ENCODE data around the gene OR2T3. TPM values are rescaled to one million over a fixed set of nuclear protein-coding genes. Genes with fewer than 3 reads are reported as not detected.
"Not testable (repeated sequence)": the region's sequence is repeated elsewhere in the genome, so short reads cannot be mapped to it uniquely, and the experiment has no call there.

Gene OR2T3
- total and polyA plus RNA-seq, 2 of the 4 experiments (the other 2 are of a cell fraction), result not detected

DNA sequence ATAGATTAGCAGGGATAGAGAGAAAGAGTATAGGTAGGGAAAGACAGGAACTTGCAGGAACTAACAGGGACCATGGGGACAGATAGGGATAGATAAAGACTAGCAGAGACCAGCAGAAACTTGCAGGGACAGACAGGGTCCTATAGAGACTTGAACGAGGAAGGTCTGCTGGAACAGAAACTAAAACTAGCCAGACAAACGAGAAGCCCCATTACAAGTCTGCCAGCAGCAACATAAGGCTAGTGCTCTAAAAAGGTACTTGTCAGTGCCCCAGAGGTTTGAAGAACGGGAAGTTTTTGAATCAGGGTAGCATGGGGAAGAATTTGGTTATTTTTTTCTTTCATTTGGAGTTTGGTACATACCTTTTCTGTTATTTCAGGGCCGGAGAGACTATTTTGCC is 41.0 kb upstream of the OR2T3 start:
- H4K20me1 ChIP-seq (ENCODE audit: insufficient read depth, low read length); H2BK20ac ChIP-seq (ENCODE audit: low read depth, low read length); H3K18ac ChIP-seq (ENCODE audit: low read depth, low read length); H2AFZ ChIP-seq (replicated peaks; ENCODE audit: low read length, poor library complexity); H2AK9ac ChIP-seq (replicated peaks; ENCODE audit: low read depth, low read length, poor library complexity); H4K5ac ChIP-seq (ENCODE audit: low read depth, low read length); H3K4me2 ChIP-seq (ENCODE audit: low read depth, low read length); H2BK5ac ChIP-seq (ENCODE audit: low read depth, low read length, poor library complexity, severe bottlenecking); H3K23ac ChIP-seq (ENCODE audit: low read depth, low read length); H3K4me3 ChIP-seq (ENCODE audit: insufficient read depth, low read depth, low read length); POLR2A ChIA-PET (ENCODE audit: unreplicated experiment); H3K79me1 ChIP-seq (ENCODE audit: low read depth in 1 of 2, low read length in 2 of 2); H2AK5ac ChIP-seq (ENCODE audit: low read depth, low read length); H3K56ac ChIP-seq (ENCODE audit: extremely low read depth, insufficient read depth, low read length); H2BK120ac ChIP-seq (ENCODE audit: low read depth, low read length); H3K4ac ChIP-seq (ENCODE audit: low read depth, low read length); in situ Hi-C loops (cut with MboI; ENCODE audit: low sequenced_read_pairs); H3K9ac ChIP-seq (ENCODE audit: low read depth, low read length); H3K27ac ChIP-seq (ENCODE audit: insufficient read depth, low read length); H3K14ac ChIP-seq (replicated peaks; ENCODE audit: low read depth, low read length); H4K91ac ChIP-seq (ENCODE audit: insufficient read depth, low read depth, low read length); H3K27me3 ChIP-seq (ENCODE audit: control insufficient read depth, insufficient read depth, low read length); H3K36me3 ChIP-seq (ENCODE audit: control insufficient read depth, insufficient read depth, low read length); intact Hi-C loops (cut with micrococcal nuclease); H3K4me1 ChIP-seq (ENCODE audit: control insufficient read depth, insufficient read depth, low read length); dilution Hi-C loops (cut with HindIII; ENCODE audit: low sequenced_read_pairs, unreplicated experiment); ATAC-seq (ENCODE audit: low read depth); DNase-seq; H2BK15ac ChIP-seq (ENCODE audit: low read depth, low read length); H4K8ac ChIP-seq (ENCODE audit: low read depth in 2 of 2, low read length in 2 of 2); BruUV-seq (replicated peaks); H3K9me1 ChIP-seq (ENCODE audit: insufficient read depth, low read length); CTCF ChIA-PET; H3K9me3 ChIP-seq (ENCODE audit: control insufficient read depth, insufficient read depth, low read length): not testable (repeated sequence)
- no CpG with 5 or more reads among the region's 4 CpGs for WGBS, 2 experiments (ENCODE audit: extremely low coverage in 2 of 2, insufficient read length in 1 of 2)

DNA sequence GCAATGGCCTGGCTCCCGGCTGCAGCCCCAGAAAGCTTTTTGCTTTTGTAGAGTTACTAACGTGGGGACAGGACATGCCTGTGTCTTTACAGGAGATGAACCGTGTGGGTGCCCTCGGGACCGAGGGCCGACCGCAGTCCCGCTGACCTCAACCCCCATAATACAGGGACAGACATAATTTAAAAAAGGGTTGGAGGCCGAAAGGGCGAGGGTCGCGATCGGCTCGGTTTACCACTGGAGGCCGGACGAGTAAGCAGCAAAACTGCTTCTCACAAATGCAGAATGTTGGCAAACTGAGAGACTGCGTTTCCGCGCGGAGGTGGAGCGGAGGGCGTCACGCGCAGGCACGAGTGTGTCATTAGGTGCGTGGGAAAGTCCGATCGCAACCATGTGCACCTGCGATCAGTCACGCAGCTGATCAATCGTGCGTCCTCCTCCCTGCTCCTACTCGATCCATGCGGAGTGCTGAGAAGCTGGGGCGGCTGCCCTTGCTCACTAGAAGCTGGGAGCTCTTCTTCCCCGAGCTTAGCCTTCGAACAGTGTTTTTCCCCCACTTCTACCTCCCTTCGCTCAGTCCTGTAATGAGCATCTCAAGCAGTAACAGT is 39.2 kb upstream of the OR2T3 start:
- H4K8ac ChIP-seq (ENCODE audit: low read depth in 2 of 2, low read length in 2 of 2); H2AK5ac ChIP-seq (ENCODE audit: low read depth, low read length); H2AK9ac ChIP-seq (replicated peaks; ENCODE audit: low read depth, low read length, poor library complexity); H3K79me1 ChIP-seq (ENCODE audit: low read depth in 1 of 2, low read length in 2 of 2); H3K4me1 ChIP-seq (ENCODE audit: control insufficient read depth, insufficient read depth, low read length); H3K18ac ChIP-seq (ENCODE audit: low read depth, low read length); H3K56ac ChIP-seq (ENCODE audit: extremely low read depth, insufficient read depth, low read length); H3K9me1 ChIP-seq (ENCODE audit: insufficient read depth, low read length); POLR2A ChIA-PET (ENCODE audit: unreplicated experiment); H2BK120ac ChIP-seq (ENCODE audit: low read depth, low read length); in situ Hi-C loops (cut with MboI; ENCODE audit: low sequenced_read_pairs); H4K20me1 ChIP-seq (ENCODE audit: insufficient read depth, low read length); H3K9me3 ChIP-seq (ENCODE audit: control insufficient read depth, insufficient read depth, low read length); H4K5ac ChIP-seq (ENCODE audit: low read depth, low read length); dilution Hi-C loops (cut with HindIII; ENCODE audit: low sequenced_read_pairs, unreplicated experiment); intact Hi-C loops (cut with micrococcal nuclease); DNase-seq; H3K4me2 ChIP-seq (ENCODE audit: low read depth, low read length); H3K9ac ChIP-seq (ENCODE audit: low read depth, low read length); H2AFZ ChIP-seq (replicated peaks; ENCODE audit: low read length, poor library complexity); H3K4ac ChIP-seq (ENCODE audit: low read depth, low read length); H2BK20ac ChIP-seq (ENCODE audit: low read depth, low read length); H3K14ac ChIP-seq (replicated peaks; ENCODE audit: low read depth, low read length); H2BK15ac ChIP-seq (ENCODE audit: low read depth, low read length); H2BK5ac ChIP-seq (ENCODE audit: low read depth, low read length, poor library complexity, severe bottlenecking); BruUV-seq (replicated peaks); H3K36me3 ChIP-seq (ENCODE audit: control insufficient read depth, insufficient read depth, low read length); CTCF ChIA-PET; ATAC-seq (ENCODE audit: low read depth); H3K4me3 ChIP-seq (ENCODE audit: insufficient read depth, low read depth, low read length); H4K91ac ChIP-seq (ENCODE audit: insufficient read depth, low read depth, low read length); H3K27ac ChIP-seq (ENCODE audit: insufficient read depth, low read length); H3K23ac ChIP-seq (ENCODE audit: low read depth, low read length); H3K27me3 ChIP-seq (ENCODE audit: control insufficient read depth, insufficient read depth, low read length): not testable (repeated sequence)
- WGBS, 2 experiments (ENCODE audit: extremely low coverage in 2 of 2, insufficient read length in 1 of 2), result 93% methylated on average over 3 of the region's 38 CpGs; no CpG with 5 or more reads in 1 of the 2 experiments
